MM.1S (cell line): ENCODE measurements around the gene PATZ1.

Experiments used
- EZH2 ChIP-seq: fragments of 300-600 bp; sonication (generic); optimal IDR thresholded peaks from 2 replicates; pipeline ENCODE3; 2017; ENCODE audit warnings: low read depth, mild to moderate bottlenecking, antibody characterized with exemption, low read length, mixed read lengths
- EZH2phosphoT487 ChIP-seq: fragments of 300-600 bp; sonication (generic); IDR thresholded peaks from 2 replicates; pipeline ENCODE4 v1.6.1; 2018; ENCODE audit warnings: antibody characterized with exemption, low read length
- TF ChIP-seq, protein P1 (sequence below): fragments of 300-600 bp; sonication (generic); IDR thresholded peaks from 2 replicates; pipeline ENCODE4 v1.5.1; 2016; ENCODE audit warnings: antibody characterized with exemption, low read length, mixed read lengths

DNA sequence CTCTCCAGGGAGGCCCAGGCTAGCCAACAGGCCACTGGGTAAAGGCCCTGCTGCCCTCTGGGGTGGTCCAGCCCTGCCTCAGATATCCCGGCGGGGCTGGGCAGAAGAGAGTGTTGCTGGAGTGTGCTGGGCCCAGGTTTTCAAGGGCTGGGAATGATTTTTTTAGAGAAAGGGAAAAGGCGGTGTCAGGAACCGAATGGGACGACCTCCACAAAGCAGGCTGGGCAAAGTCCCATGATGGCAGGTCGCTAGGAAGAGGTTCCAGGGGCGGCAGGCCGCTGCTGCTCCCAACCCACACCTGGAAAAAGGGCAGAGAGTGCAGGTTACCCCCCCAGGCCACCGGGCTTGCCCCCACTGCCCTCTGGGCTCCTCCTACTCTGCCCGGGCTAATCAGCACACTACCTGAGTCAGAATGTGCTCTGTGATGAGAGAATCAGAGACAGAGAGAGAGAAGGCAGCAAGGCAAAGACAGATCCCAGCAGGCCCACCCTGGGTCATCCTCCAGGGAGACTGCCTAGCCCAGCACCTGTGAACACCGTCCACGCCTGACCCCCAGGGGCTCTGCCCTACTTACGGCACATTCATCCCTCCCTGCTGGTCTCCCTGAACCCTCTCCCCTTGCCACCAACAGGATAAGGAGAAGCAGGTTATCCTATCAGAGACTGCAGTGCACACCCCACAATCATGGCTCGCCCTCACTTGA lies 4.6 kb downstream of the PATZ1 start:
- TF ChIP-seq, protein P1, sequence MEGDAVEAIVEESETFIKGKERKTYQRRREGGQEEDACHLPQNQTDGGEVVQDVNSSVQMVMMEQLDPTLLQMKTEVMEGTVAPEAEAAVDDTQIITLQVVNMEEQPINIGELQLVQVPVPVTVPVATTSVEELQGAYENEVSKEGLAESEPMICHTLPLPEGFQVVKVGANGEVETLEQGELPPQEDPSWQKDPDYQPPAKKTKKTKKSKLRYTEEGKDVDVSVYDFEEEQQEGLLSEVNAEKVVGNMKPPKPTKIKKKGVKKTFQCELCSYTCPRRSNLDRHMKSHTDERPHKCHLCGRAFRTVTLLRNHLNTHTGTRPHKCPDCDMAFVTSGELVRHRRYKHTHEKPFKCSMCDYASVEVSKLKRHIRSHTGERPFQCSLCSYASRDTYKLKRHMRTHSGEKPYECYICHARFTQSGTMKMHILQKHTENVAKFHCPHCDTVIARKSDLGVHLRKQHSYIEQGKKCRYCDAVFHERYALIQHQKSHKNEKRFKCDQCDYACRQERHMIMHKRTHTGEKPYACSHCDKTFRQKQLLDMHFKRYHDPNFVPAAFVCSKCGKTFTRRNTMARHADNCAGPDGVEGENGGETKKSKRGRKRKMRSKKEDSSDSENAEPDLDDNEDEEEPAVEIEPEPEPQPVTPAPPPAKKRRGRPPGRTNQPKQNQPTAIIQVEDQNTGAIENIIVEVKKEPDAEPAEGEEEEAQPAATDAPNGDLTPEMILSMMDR, result no peak
- TF ChIP-seq EZH2 (no peak), EZH2phosphoT487 (no peak)
